ENCODE results near the gene USP26.
"Not testable (repeated sequence)": the region's sequence is repeated elsewhere in the genome, so short reads cannot be mapped to it uniquely, and the experiment has no call there.

USP26 gene, protein sequence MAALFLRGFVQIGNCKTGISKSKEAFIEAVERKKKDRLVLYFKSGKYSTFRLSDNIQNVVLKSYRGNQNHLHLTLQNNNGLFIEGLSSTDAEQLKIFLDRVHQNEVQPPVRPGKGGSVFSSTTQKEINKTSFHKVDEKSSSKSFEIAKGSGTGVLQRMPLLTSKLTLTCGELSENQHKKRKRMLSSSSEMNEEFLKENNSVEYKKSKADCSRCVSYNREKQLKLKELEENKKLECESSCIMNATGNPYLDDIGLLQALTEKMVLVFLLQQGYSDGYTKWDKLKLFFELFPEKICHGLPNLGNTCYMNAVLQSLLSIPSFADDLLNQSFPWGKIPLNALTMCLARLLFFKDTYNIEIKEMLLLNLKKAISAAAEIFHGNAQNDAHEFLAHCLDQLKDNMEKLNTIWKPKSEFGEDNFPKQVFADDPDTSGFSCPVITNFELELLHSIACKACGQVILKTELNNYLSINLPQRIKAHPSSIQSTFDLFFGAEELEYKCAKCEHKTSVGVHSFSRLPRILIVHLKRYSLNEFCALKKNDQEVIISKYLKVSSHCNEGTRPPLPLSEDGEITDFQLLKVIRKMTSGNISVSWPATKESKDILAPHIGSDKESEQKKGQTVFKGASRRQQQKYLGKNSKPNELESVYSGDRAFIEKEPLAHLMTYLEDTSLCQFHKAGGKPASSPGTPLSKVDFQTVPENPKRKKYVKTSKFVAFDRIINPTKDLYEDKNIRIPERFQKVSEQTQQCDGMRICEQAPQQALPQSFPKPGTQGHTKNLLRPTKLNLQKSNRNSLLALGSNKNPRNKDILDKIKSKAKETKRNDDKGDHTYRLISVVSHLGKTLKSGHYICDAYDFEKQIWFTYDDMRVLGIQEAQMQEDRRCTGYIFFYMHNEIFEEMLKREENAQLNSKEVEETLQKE

DNA sequence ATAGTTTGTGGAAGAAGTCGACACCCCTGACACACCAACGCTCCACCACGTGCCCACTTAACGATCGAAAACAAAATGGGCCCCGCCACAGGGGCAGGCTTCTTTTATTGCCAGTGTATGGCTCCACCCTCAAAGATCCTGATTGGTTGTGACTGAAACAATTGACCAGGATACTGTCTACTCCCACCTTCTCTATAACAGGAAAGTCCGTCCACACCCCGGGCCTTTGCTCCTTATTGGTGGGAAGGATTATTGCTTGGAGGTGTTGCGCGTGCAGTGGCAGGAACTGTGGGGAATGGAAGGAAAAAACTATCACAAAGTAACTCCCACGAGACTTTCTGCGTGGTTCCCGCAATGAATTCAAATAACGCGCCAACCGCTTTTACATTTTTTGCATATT lies at the start of gene USP26:
USP26 (minus strand) TSS at position 79 of the 400 bp plus-strand sequence. CDS start 68,889 bp downstream, outside the sequence.
- DNase-seq, result no peak

DNA sequence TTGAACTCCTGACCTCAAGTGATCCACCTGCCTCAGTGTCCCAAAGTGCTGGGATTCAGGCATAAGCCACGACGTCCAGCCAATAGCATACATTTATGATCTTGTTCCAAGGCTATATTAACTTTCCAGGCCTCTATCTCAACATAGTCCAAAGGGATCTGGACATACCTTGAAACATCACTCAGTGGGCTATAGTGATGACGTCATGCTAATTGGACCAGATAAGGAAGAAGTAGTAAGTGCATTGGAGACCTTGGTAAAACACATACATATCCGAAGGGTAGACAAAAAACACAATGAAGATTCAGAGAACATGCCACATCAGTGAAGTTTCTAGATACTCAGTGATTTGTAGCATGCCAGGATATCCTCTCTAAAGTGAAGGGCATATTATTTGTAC lies 37.4 kb upstream of the USP26 start:
- DNase-seq, result no peak

DNA sequence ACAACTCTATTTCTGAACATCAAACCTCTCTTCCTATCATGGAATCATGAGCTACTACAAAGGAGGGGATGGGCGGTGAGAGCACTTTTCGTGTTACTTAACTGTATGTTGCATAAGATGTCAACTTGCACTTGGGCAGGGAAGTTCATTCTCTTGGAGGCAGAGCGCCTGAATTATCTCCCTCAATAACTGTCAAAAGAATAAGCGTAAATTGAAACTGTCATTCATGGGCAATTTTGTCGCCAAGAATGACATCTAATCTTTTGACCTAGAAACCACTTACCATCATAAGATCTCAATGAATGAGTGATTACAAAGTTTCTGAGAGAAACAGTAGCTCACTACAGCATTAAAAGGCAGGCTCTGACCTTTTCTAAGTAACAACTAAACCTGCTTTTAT lies 23.5 kb upstream of the USP26 start:
- no peak for DNase-seq

DNA sequence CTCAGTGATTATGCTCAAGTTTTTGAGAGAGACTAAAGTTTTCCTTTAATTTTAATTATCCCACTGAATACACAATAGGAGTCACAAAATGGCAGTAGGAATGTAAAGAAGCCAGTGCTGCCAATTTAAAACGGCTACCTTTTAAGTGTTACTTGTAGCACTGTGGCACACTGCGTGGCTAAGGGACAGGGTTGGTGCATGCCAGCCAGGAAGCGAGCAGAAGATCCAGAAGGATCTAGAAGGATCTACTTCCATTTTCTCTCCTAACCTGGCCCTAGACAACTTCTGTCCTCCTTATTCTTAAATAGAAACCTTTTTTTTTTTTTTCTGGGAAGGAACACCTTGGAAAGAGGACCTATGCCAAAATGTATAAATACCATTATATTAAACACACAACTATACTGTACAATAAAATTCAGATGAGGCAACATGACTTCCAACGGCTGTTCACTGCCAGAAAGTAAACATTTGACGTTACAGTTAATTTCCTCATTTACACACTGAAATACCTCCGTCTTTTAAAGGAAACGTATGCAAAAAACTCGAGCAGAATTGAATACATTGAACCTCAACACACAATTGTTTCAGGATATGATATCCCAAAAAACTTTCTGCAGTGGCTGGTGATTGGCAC lies 2.7 kb downstream of the USP26 start:
- DNase-seq, result no peak

DNA sequence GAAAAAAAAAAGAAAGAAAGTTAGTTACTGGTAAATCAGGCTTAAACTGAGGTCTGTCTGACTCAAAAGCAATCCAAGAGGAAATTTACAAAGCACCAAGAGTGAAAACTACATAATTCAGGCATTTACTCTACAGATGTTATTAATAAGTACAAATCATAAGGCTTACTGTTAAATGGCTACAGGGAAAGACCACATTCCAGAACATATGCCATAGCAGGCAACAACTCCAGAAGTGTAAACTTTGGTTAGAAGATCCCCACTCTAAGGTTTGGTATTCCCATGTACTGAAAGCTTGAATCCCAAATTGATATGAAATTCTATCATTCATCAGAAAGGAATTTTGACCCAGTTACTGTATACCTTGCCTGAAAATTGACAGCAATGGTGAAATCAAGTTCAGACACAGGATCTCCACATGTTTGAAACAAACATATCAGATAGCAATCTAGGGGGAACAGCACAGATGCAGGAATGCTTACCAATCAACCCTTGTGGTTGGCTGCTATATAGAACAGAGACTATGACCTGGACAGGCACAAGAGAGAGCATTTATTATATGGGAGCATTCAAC lies 6.6 kb downstream of the USP26 start:
- DNase-seq, result no peak

DNA sequence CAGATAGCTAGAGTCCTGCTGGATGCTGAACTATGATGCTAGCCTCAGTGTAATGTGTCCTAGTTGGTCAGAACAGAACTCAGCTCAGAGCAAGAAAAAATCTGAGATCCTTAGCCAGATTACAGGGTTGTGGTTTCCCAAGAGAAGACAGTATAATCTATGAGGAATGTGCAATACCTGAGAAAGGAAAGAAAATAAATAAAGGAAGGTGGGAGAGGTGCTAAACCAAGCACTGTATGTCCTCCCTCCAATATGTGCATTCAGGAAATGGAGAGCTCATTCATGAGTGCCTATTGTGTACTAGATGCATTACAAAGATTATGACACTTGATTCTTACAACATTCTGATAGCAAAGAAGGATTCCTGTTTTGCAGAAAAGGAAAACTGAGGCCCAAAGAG lies 7.5 kb downstream of the USP26 start:
- DNase-seq, result no peak

DNA sequence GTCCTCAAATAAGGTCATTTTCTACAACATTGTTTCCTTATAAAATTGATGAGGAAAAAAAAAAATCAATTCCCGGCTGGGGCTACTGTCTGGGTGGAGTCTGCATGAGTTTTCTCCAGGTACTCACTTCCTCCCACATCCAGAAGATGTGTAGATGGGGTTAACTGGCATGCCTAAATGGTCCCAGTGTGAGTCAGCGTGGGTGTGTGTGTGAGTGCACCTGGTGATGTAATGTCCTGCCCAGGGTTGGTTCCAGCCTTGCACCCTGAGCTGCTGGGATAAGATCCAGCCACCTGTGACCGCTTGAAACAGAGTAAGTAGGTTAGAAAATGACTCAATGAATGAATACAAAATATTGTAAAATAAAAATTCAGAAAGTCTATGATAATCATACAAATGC lies 11.1 kb downstream of the USP26 start:
- DNase-seq, result no peak

DNA sequence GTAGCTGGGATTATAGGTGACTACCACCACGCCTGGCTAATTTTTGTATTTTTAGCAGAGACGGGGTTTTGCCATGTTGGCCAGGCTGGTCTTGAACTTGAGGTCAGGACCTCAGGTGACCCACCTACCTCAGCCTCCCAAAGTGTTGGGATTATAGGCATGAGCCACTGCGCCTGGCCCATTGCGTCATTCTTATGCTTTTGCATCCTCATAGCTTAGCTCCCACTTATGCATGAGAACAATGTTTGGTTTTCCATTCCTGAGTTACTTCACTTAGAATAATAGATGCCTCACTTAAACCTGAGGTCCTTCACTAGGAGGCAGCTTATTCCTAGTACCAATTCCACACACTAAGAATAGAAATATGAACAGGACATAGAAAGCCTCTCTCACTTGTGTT lies 11.9 kb downstream of the USP26 start:
- not testable (repeated sequence) for DNase-seq

DNA sequence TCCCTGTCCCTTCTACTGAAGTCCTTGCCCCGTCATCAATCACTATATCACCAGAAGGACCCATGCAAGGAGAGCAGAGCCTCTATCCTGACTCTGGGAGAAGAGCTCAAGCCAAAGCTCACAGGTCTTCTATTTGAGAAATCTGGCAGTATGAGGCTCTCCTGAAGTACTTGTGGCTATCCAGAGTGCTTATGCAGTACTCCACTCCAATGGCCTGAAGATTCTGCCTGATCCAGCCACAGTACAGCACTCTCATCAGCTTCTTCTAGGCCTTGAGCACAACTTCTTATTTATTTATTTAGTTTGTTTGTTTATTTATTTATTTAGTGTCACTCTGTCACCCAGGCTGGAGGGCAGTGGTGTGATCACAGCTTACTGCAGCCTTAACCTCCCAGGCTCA lies 13.0 kb downstream of the USP26 start:
- DNase-seq, result no peak

DNA sequence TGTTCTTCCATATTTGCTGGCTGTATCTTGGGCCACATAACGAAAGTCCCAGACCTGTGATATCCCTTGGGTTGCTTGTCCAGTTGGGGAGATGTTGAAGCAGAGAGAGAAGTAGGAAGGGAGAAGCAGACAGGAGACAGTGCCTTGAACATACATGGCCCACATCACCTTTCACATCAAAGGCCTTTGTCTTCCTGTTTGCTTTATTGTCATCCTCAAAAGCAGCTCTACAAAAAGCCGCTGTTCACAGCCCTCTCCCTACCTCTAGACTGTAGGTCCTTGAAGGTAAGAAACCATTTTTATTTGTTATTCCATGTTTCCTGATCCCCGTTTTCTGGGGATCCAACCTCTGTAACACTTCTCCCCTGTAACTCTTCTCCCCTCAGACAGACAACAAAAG lies 14.9 kb downstream of the USP26 start:
- DNase-seq, result no peak

DNA sequence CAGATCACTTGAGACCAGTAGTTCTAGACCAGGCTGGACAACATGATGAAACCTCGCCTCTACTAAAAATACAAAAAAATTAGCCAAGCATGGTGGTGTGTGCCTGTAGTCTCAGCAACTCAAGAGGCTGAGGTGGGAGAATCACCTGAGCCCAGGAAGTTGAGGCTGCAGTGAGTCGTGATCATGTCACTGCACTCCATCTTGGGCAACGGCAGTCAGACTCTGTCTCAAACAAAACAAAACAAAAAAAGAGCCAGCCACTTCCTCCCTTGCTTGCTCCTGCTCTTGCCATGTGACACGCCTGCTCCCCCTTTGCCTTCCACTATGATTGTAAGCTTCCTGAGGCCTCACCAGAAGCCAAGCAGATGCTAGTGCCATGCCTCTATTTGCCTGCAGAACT lies 19.1 kb downstream of the USP26 start:
- DNase-seq, result not testable (repeated sequence)

DNA sequence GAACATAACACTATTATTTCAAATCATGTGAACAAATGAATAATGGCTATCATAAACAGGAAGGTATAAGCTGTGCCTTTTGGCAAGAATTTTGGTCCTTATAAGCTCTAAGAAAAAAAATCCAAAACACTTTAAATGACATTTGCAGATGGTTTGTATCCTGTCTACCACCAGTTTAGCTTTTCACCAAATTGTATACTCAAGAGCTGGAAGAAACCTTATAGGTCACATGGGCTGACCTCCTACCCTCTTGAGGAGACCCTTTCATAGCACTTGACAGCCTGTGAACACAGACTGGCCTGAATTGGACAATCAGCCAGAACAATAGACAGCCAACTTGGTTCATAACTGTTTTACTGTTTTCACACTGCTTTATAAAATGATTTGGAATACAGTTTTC lies 24.3 kb downstream of the USP26 start:
- DNase-seq, result no peak

DNA sequence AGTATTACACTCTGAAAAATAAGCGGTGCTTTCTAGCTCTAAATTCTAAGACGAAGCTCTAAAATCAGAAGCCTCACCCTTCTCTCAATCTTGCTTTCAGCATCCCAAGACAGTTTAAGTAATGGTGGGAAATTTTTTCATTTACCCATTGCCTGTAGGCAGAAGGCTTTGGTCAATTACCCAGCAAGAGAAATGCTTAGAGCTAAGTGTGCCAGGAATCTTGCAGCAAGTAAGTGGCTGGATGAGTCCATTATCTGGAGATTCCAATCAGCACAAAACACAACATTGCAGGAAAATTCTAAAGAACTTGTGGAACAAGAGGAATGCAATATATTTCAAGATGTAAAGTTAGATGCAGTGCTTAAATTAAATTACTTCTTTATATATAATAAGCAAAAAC lies 28.4 kb downstream of the USP26 start:
- DNase-seq, result no peak

DNA sequence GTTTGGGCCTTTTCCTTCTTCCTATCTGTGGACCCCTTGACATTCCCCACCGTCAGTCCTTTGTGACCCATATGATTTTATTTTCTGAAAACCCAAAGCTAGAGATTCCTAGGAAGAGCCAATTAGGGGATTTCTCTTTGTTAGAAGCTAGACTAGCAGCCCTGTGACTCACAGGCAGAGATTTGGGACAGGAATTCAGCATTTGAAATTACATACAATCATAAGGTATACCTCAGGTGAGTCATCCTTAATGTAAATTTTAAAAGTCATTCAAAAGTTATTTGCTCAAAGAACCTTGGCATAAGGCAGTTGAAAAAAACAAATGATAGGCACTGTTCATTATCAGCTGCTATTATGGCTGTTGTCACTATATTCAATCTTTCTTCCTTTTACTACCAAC lies 40.6 kb downstream of the USP26 start:
- no peak for DNase-seq

DNA sequence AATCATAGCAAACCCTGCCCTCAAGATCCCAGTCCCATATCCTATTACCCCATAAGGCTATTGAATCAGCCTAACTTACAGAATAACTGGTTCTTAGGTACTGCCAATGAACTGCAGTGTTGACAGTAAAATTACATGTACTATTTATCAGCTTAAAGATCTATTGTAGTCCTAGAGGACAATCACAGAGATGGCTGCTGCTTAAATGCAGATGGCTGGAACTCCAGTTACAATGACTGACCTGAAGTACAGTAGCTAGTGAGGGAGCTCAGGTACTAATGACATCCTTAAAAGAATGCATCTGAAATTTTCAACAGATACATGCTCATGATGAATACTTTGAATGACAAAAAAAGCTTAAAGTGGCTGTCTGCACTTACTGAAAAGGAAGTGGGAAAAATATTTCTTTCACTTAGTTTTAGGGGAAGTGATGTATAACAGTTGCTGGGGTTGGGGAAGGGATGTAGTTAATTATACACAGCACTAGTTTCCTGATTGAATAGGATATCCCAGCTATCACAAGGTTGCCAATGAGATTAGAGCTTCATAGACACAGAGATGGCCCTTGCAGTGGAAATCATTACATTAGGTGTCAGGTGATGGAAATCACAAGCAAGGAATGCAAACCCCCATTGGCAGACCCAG lies 42.0 kb downstream of the USP26 start:
- no peak for DNase-seq

DNA sequence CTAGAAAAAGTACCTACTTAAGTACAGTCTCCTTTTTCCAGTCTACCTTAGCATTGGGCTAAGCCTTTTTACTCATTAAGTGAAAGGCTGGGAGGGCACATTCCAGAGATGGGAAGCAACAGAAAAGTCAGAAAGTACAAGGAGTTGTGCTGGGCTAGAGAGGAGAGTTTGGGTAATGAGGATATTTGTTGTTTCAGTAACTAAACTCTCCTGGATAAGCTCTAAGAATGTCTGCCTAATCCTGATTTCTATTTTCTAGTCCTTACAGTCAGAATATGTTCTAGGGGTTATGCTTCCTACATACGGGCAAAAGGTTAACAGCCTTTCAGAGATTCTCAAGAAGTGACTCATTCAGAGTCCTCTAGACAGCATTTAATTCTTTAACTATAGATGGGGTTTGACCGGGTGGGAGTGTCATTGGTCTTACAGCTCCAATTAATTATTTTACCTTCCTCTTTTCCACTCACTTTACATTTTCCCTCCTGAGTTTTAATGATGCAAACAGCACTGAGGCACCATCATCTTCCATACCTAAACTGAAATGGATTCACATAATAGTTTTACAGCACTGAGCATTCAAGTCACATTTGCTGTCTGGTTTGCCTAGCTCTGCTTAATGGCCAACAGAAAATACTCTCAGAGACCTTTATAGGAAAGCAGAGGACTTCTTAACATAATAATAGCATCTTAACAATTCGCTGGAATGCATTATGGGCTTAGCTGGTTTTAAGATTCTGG lies 42.9 kb downstream of the USP26 start:
- no peak for DNase-seq

DNA sequence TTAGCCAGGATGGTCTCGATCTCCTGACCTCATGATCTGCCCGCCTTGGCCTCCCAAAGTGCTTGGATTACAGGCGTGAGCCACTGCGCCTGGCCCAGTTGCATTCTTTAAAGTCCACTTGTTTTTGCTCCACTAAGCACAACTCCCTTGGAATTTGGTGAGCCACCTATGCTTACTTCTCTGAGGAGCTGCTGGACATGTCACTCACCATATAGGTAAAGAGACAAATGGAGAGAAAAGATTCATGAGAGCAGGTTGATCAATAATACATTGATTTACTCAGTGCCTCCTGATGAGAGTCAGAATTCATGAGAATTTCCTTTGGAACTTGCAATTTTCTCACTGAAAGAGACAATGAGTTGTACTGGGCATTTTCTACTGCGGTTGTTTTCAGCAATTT lies 48.2 kb downstream of the USP26 start:
- DNase-seq, result no peak

DNA sequence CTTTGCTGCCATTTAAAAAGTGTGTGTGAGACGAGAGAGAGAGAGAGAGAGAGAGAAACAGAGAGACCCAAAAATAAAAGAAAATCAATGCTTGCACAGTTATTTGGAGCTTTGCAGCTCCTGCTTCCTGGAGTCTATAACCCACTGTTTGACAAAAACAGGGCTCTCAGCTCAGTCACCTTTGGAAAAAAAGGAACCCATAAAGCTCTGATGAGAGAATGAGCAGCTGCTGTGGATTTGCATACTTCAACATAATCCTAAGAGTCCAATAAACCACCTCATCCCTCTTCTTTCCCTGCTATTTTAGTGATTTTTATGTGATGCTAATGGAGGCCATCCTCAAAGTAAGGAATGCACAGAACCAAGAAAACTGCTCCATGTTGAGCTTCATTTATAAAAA lies 50.3 kb downstream of the USP26 start:
- DNase-seq, result no peak

DNA sequence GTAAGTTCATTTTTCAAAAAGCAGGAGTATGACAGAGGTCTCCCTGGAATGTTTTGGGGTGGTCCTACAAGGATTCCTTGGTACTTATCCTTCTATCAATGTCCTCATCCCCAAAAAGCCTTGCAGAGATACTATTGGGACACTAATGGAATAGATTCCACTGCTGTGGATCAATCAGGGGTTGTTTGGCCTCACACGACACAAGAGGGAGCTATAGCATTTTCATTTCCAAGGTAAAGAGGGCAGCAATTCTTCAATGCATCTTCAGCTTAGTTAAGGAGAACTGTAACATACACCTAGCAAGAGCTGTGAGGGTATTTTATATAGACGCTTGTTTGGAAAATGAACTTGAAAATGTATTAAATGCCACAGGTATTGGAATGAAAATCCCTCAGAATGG lies 50.9 kb downstream of the USP26 start:
- peak; percentile 0 for DNase-seq

DNA sequence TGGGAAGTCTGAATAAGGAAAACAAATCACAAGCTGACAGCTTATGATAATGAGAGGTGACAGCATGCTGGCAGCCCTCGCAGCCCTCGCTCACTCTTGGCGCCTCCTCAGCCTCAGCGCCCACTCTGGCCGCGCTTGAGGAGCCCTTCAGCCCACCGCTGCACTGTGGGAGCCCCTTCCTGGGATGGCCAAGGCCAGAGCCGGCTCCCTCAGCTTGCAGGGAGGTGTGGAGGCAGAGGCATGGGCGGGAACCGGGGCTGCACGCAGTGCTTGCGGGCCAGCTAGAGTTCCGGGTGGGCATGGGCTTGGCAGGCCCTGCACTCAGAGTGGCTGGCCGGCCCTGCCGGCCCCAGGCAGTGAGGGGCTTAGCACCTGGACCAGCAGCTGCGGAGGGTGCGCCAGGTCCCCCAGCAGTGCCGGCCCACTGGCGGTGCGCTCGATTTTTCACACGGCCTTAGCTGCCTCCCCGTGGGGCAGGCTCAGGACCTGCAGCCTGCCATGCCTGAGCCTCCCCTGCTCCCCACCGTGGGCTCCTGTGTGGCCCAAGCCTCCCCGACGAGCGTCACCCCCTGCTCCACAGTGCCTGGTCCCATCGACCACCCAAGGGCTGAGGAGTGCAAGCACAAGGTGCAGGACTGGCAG lies 52.6 kb downstream of the USP26 start:
- DNase-seq, result not testable (repeated sequence)

DNA sequence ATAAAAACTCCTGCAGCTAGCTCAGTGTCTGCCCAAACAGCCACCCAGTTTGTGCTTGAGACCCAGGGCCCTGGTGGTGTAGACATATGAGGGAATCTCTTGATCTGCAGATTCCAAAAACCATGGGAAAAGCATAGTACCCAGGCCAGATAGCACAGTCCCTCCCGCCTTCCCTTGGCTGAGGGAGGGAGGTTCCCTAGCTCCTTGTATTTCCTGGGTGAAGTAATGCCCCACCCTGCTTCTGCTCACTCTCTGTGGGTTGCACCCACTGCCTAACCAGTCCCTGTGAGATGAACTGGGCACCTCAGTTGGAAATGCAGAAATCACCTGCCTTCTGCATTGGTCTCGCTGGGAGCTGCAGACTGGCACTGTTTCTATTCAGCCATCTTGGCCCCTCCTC lies 54.6 kb downstream of the USP26 start:
- DNase-seq, result no peak
